ENCODE measurements around the gene GDF15.

GDF15 gene

GRCh38 chr19:18431351-18432197 lies 45.6 kb downstream of the GDF15 start:
- no peak for DNase-seq (ENCODE audit: low spot score)

- DNase-seq (ENCODE audit: low spot score), result no peak
Measured at GRCh38 chr19:18432275-18433014, 46.5 kb downstream of the GDF15 start.

GRCh38 chr19:18433015-18433691 lies 47.2 kb downstream of the GDF15 start:
- no peak for DNase-seq (ENCODE audit: low spot score)

- no peak for DNase-seq (ENCODE audit: low spot score)
Measured at GRCh38 chr19:18433735-18434398, 47.9 kb downstream of the GDF15 start.

GRCh38 chr19:18434411-18435175 lies 48.6 kb downstream of the GDF15 start:
- no peak for DNase-seq (ENCODE audit: low spot score)

GRCh38 chr19:18435178-18435841 lies 49.4 kb downstream of the GDF15 start:
- DNase-seq (ENCODE audit: low spot score), result no peak

- no peak for DNase-seq (ENCODE audit: low spot score)
Measured at GRCh38 chr19:18435842-18436670, 50.1 kb downstream of the GDF15 start.

- peak; percentile 83 for DNase-seq (ENCODE audit: low spot score)
Measured at GRCh38 chr19:18436671-18437490, 50.9 kb downstream of the GDF15 start.

- DNase-seq (ENCODE audit: low spot score), result peak; percentile 37
Measured at GRCh38 chr19:18437491-18438330, 51.8 kb downstream of the GDF15 start, which contains the start of gene ISYNA1. Gene ISYNA1 (minus strand): TSS chr19:18438133. CDS start chr19:18437979, 154 bp downstream.

GRCh38 chr19:18438331-18439024 lies 52.5 kb downstream of the GDF15 start:
- no peak for DNase-seq (ENCODE audit: low spot score)
